ENCODE results near the gene ACTG1. TPM values are rescaled to one million over a fixed set of nuclear protein-coding genes. Genes with fewer than 3 reads are reported as not detected.

ACTG1 gene
- total and polyA plus RNA-seq, 2 donors (not counting 1 experiment from before 2014, with no cell fraction given), result 803 to 1,677 TPM

DNA sequence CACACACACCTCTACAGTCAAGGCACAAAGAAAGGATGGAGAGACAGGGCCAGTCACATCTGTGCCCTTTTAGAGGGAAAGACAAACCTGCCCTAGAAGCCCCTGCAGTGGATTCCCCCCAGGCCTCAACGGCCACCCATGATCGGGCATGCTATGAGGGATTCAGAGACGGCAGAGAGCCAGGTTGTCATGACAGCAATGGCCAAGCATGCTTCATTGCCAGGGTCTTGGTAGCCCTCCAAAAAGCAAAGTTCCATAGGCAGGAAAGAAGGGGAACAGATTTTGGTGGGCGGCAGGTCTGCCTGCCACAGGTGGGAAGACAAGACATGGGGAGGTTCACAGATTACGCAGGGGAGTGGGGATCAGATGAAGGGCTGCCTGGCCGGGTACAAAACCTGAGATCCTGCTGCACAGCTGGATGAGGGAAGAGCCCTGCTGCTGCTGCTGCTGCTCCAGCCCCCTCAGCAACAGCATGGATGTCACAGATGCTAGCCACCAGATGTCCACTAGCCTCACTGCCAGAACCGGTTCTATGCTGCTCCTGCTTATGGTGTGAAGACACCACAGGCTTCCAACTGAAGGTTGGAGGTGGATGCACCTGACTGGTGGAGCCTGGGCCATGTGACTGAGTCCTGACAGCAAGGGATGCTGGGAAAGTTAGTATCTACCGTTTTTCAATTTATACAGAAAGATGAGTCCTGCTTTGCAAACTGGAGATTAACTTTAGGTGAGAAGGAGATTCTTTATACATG, 17.8 kb downstream of the ACTG1 start:
- peaks cover 0 to 10% (median 4%) of the 10 kb centered on the region in 4 experiments for H3K27me3 ChIP-seq (replicated peaks in 1 of 4; ENCODE audit: control extremely low read depth in 1 of 4, control insufficient read depth in 3 of 4, insufficient read depth in 4 of 4, low read length in 3 of 4)
- no peaks in the 10 kb centered on the region for H3K79me2 ChIP-seq (ENCODE audit: control insufficient read depth, insufficient read depth, low read length)
- no peaks in the 10 kb centered on the region for H4K20me1 ChIP-seq (ENCODE audit: control insufficient read depth, insufficient read depth, low read length, poor library complexity, severe bottlenecking)
- Mint-ChIP-seq H3K4me1 (no peaks in the 10 kb centered on the region), H3K9me3 (ENCODE audit: insufficient read depth) (no peaks in the 10 kb centered on the region), H3K4me3 (no peak overlapping the region), H3K27me3 (peaks cover 12% of the 10 kb centered on the region), H3K27ac (no peak overlapping the region)
- TF ChIP-seq EZH2 (IDR thresholded peaks at IDR 0.05; ENCODE audit: borderline replicate concordance, insufficient read depth, low read depth, low read length, poor library complexity, severe bottlenecking), result no peak
- TF ChIP-seq, protein P1, sequence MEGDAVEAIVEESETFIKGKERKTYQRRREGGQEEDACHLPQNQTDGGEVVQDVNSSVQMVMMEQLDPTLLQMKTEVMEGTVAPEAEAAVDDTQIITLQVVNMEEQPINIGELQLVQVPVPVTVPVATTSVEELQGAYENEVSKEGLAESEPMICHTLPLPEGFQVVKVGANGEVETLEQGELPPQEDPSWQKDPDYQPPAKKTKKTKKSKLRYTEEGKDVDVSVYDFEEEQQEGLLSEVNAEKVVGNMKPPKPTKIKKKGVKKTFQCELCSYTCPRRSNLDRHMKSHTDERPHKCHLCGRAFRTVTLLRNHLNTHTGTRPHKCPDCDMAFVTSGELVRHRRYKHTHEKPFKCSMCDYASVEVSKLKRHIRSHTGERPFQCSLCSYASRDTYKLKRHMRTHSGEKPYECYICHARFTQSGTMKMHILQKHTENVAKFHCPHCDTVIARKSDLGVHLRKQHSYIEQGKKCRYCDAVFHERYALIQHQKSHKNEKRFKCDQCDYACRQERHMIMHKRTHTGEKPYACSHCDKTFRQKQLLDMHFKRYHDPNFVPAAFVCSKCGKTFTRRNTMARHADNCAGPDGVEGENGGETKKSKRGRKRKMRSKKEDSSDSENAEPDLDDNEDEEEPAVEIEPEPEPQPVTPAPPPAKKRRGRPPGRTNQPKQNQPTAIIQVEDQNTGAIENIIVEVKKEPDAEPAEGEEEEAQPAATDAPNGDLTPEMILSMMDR (IDR thresholded peaks at IDR 0.05), result no peak
- H3K4me1 ChIP-seq (ENCODE audit: control insufficient read depth in 2 of 2, insufficient read depth in 2 of 2, low read length in 2 of 2), result no peaks in the 10 kb centered on the region
- no peak overlapping the region for H3K27ac ChIP-seq (ENCODE audit: low read length in 2 of 2)
- no peak overlapping the region for H2AFZ ChIP-seq (ENCODE audit: insufficient read depth, low read depth, low read length, poor library complexity, severe bottlenecking)
- no peaks in the 10 kb centered on the region for H3K36me3 ChIP-seq (replicated peaks in 1 of 2; ENCODE audit: control extremely low read depth in 1 of 2, control insufficient read depth in 1 of 2, extremely low read depth in 1 of 2, insufficient read depth in 2 of 2, low read length in 1 of 2)
- no peak overlapping the region for H3K4me3 ChIP-seq (ENCODE audit: control extremely low read depth in 1 of 5, extremely low read depth in 1 of 5, insufficient read depth in 1 of 5, low read depth in 2 of 5, low read length in 4 of 5)
- intact Hi-C loops (cut with micrococcal nuclease), result no loop called here
- POLR2A ChIA-PET, result no interaction called here
- CTCF ChIA-PET, result interaction anchor here (0.7 kb wide), 1 partner anchor 139 kb away, joined by 4 read pairs; no protein-coding TSS in a partner anchor
- ATAC-seq (ENCODE audit: low read depth) (no peak), DNase-seq (no peak)
- H3K4me2 ChIP-seq (replicated peaks; ENCODE audit: low read depth, low read length, poor library complexity, severe bottlenecking), result no peak overlapping the region
- WGBS (ENCODE audit: insufficient coverage), result 84% methylated on average over 7 of the region's 8 CpGs
- H3K9me3 ChIP-seq (ENCODE audit: control extremely low read depth in 1 of 3, control insufficient read depth in 2 of 3, insufficient read depth in 1 of 3, low read length in 2 of 3), result peaks cover 0 to 4% (median 0%) of the 10 kb centered on the region in 3 donors
- no peak overlapping the region for H3K9ac ChIP-seq (ENCODE audit: low read length)

All from B cell (primary cell).